Vagina (tissue), 2 donors: ENCODE results near the gene GCNT4.

Experiments used
- CTCF ChIP-seq, 3 experiments: fragments of 450-650 bp in 2 of 3; fragments of 200-600 bp in 1 of 3; sonication (generic) in 1 of 3; IDR thresholded peaks; one replicate each; pipeline ENCODE4 v1.5.1; 2017 to 2019; ENCODE audit warnings: antibody characterized with exemption in 3 of 3, mild to moderate bottlenecking in 2 of 3, moderate library complexity in 2 of 3
- POLR2A ChIP-seq, 2 donors: fragments of 450-650 bp; IDR thresholded peaks; one replicate each; pipeline ENCODE4 v1.6.1; 2017; ENCODE audit warnings: antibody characterized with exemption in 2 of 2, mild to moderate bottlenecking in 2 of 2, moderate library complexity in 2 of 2

GRCh38 chr5:75052192-75053053 is at the start of gene GCNT4:
- TF ChIP-seq POLR2A (IDR thresholded peaks at IDR 0.05) (no peak), CTCF (IDR thresholded peaks at IDR 0.05) (no peak)
